OCI-LY7 (cell line): ENCODE data around the gene SFTPD. TPM values are rescaled to one million over a fixed set of nuclear protein-coding genes. Genes with fewer than 3 reads are reported as not detected.

ENCODE experiments used
- BruUV-seq: library from RNA; stranded (reverse); fragments of 400-500 nt; replicated peaks from 2 replicates; lab custom pipeline; 2021; lab: Mats Ljungman, UMichigan
- CTCF ChIA-PET: fragments of 300-600 bp; sonication (Branson Sonifier 250); formaldehyde crosslinking; loops from one replicate; lab custom pipeline; 2022; ENCODE audit warnings: antibody characterized with exemption; ENCODE audit not compliant: unreplicated experiment; lab: Charles Lee
- POLR2A ChIA-PET: fragments of 300-600 bp; sonication (Branson Sonifier 250); formaldehyde crosslinking; loops from one replicate; lab custom pipeline; 2022; ENCODE audit warnings: antibody characterized with exemption; lab: Charles Lee
- DNase-seq: peaks from one replicate; pipeline ENCODE4 v3.0.0-alpha.2; 2015; ENCODE audit warnings: low spot score
- H2AFZ ChIP-seq: fragments of 200-600 bp; sonication (generic), shearing (Covaris generic); 2 replicates; pipeline ENCODE4 v1.6.1; 2014; ENCODE audit warnings: mild to moderate bottlenecking, antibody characterized with exemption, low read length, moderate library complexity
- H3K27ac ChIP-seq: fragments of 200-600 bp; sonication (generic); 2 replicates; pipeline ENCODE4 v1.5.1; 2014; ENCODE audit warnings: mixed run types, low read depth, mild to moderate bottlenecking, moderate library complexity, low read length, inconsistent platforms; ENCODE audit not compliant: poor library complexity, severe bottlenecking
- H3K36me3 ChIP-seq: fragments of 200-600 bp; sonication (generic); 2 replicates; pipeline ENCODE4 v1.6.1; 2014; ENCODE audit warnings: mild to moderate bottlenecking, antibody characterized with exemption, low read length, moderate library complexity, mixed read lengths; ENCODE audit not compliant: insufficient read depth
- H3K4me1 ChIP-seq: fragments of 200-600 bp; sonication (generic); 2 replicates; pipeline ENCODE4 v1.5.1; 2014; ENCODE audit warnings: mild to moderate bottlenecking, low read length; ENCODE audit not compliant: insufficient read depth, poor library complexity, severe bottlenecking
- H3K4me2 ChIP-seq: fragments of 200-600 bp; sonication (generic); 2 replicates; pipeline ENCODE4 v1.6.1; 2014; ENCODE audit warnings: mild to moderate bottlenecking, low read length
- H3K4me3 ChIP-seq: fragments of 200-600 bp; sonication (generic); 2 replicates; pipeline ENCODE4 v1.5.1; 2014; ENCODE audit warnings: mild to moderate bottlenecking, low read depth, low read length; ENCODE audit not compliant: poor library complexity, severe bottlenecking
- H3K79me2 ChIP-seq: fragments of 200-600 bp; sonication (generic); 2 replicates; pipeline ENCODE4 v1.6.1; 2016; ENCODE audit warnings: low read depth, mild to moderate bottlenecking, low read length, moderate library complexity, mixed read lengths; ENCODE audit not compliant: insufficient read depth
- H3K9me2 ChIP-seq: fragments of 200-600 bp; sonication (generic); 2 replicates; pipeline ENCODE4 v1.6.1; 2016; ENCODE audit warnings: mild to moderate bottlenecking, low read length, mixed read lengths; ENCODE audit not compliant: insufficient read depth
- H3K9me3 ChIP-seq: fragments of 200-600 bp; sonication (generic); 2 replicates; pipeline ENCODE4 v1.6.1; 2014; ENCODE audit warnings: mild to moderate bottlenecking, mixed run types, low read length, mixed read lengths
- H4K20me1 ChIP-seq: fragments of 200-600 bp; sonication (generic); 2 replicates; pipeline ENCODE4 v1.6.1; 2014; ENCODE audit warnings: mild to moderate bottlenecking, antibody characterized with exemption, low read length, moderate library complexity, mixed read lengths; ENCODE audit not compliant: insufficient read depth
- EZH2phosphoT487 ChIP-seq: fragments of 200-600 bp; sonication (generic); IDR thresholded peaks from 2 replicates; pipeline ENCODE4 v1.6.1; 2018; ENCODE audit warnings: low read depth, borderline replicate concordance, mild to moderate bottlenecking, mixed run types, antibody characterized with exemption, low read length, moderate library complexity, mixed read lengths
- intact Hi-C: fragments of 100-400 bp; cut with micrococcal nuclease; formaldehyde crosslinking; loops from one replicate; pipeline ENCODE4 v1.10.0; 2022; ENCODE audit not compliant: unreplicated experiment
- total RNA-seq, 2 experiments: library from RNA; depleted of rRNA in 1 of 2; stranded (reverse); fragments of >200 nt in 1 of 2; shearing (Covaris generic) in 1 of 2; gene quantifications; 2 replicates each; pipeline ENCODE4 v1.2.3, GENCODE V29; 2014 to 2022
- TF ChIP-seq, protein P1 (sequence below): fragments of 200-600 bp; sonication (generic); conservative IDR thresholded peaks from 2 replicates; pipeline ENCODE4 v1.5.1; 2014; ENCODE audit warnings: mild to moderate bottlenecking, antibody characterized with exemption, low read length, moderate library complexity, mixed read lengths

SFTPD gene
- total RNA-seq, 2 experiments from 2014 or later: not detected

DNA sequence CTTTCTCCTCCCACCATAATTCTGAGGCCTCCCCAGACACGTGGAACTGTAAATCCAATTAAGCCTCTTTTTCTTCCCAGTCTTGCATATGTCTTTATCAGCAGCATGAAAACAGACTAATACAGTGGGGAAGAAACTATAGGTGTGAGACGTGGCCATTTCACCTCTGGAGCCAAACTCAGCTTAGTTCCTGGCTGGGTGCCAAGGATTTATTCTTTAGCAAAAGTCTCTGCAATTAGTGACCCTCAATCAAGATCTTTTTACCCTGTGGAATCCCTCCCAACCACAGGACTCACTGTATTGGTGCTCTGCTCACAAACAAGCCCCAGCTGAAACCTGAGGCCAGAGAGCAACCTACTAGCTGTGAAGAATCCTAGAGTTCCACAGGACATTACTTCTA lies 28.1 kb upstream of the SFTPD start:
- ChIA-PET CTCF (no interaction called here), POLR2A (no interaction called here)
- no TSS peak for BruUV-seq
- Histone ChIP-seq H3K4me1 (no peaks in the 10 kb centered on the region), H2AFZ (no peak overlapping the region), H3K4me2 (no peak overlapping the region), H3K79me2 (no peaks in the 10 kb centered on the region), H3K36me3 (no peaks in the 10 kb centered on the region), H3K9me3 (no peaks in the 10 kb centered on the region), H3K27ac (no peak overlapping the region), H3K9me2 (no peaks in the 10 kb centered on the region), H4K20me1 (no peaks in the 10 kb centered on the region), H3K4me3 (no peak overlapping the region)
- intact Hi-C loops: no loop called here
- DNase-seq: no peak
- TF ChIP-seq, protein P1, sequence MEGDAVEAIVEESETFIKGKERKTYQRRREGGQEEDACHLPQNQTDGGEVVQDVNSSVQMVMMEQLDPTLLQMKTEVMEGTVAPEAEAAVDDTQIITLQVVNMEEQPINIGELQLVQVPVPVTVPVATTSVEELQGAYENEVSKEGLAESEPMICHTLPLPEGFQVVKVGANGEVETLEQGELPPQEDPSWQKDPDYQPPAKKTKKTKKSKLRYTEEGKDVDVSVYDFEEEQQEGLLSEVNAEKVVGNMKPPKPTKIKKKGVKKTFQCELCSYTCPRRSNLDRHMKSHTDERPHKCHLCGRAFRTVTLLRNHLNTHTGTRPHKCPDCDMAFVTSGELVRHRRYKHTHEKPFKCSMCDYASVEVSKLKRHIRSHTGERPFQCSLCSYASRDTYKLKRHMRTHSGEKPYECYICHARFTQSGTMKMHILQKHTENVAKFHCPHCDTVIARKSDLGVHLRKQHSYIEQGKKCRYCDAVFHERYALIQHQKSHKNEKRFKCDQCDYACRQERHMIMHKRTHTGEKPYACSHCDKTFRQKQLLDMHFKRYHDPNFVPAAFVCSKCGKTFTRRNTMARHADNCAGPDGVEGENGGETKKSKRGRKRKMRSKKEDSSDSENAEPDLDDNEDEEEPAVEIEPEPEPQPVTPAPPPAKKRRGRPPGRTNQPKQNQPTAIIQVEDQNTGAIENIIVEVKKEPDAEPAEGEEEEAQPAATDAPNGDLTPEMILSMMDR: no peak
- TF ChIP-seq EZH2phosphoT487: no peak

DNA sequence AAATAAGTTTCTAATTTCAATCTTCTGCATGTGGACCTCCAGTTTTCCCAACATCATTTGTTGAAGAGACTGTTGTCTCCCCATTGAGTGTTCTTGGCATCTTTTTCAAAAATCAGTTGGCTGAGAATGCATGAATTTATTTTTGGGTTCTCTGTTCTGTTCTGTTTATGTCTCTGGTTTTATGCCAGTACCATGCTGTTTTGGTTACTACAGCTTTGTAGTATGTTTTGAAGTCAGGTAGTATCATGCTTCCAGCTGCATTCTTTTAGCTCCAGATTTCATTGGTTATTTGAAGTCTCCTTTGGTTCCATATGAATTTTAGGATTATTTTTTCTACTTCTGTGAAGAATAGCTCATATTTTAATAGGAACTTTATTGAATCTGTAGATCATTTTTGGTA lies 21.2 kb upstream of the SFTPD start:
- no TSS peak for BruUV-seq

DNA sequence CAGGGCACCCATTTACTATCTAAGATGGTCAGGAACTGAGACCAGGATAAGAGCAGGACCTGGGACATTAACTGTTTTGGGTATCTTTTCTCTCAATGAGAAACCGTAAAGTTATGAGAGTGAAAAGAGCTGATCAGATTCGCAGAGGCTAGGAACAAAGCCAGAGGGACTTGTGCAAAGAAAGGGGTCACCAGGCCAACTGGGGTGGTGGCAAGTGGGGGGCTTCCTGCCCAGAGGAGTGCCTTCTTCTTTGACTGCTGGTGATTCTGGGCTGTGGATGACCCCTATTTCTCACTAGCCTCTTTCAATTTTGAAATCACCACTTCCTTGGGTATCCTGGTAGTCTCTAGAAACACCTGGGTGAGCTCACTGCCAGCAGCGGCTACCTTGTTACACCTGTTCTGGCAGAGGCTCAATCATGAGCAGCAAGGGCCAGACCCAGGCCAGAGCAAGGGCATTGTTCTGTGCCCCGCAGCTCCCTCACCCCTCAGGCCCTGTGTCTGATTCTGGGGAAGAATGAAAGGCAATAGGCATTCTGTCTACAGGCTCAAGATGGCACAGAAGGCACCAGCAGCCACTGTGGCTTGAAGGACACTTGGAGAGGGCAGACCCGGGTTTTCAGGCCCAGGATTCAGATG lies 999 bp downstream of the SFTPD start:
- no peak overlapping the region for H3K4me3 ChIP-seq
- no peaks in the 10 kb centered on the region for H3K9me3 ChIP-seq
- ChIA-PET CTCF (no interaction called here), POLR2A (interaction anchor here (0.6 kb wide), 1 partner anchor 195 kb away, joined by 6 read pairs; no protein-coding TSS in a partner anchor)
- TF ChIP-seq EZH2phosphoT487: no peak
- TF ChIP-seq, protein P1: no peak
- H3K36me3 ChIP-seq: no peaks in the 10 kb centered on the region
- DNase-seq: no peak
- H3K4me2 ChIP-seq: no peak overlapping the region
- no peaks in the 10 kb centered on the region for H4K20me1 ChIP-seq
- no peaks in the 10 kb centered on the region for H3K4me1 ChIP-seq
- H3K27ac ChIP-seq: no peak overlapping the region
- H3K79me2 ChIP-seq: no peaks in the 10 kb centered on the region
- intact Hi-C loops: no loop called here
- H3K9me2 ChIP-seq: no peaks in the 10 kb centered on the region
- no TSS peak for BruUV-seq
- no peak overlapping the region for H2AFZ ChIP-seq

More for the DNA sequence above, 21.2 kb upstream of the SFTPD start:
- no peaks in the 10 kb centered on the region for H3K36me3 ChIP-seq
- no peaks in the 10 kb centered on the region for H3K4me1 ChIP-seq
- no peak overlapping the region for H3K4me2 ChIP-seq
- ChIA-PET CTCF (no interaction called here), POLR2A (no interaction called here)
- H3K79me2 ChIP-seq: no peaks in the 10 kb centered on the region
- intact Hi-C loops: no loop called here
- no peak overlapping the region for H3K27ac ChIP-seq
- DNase-seq: no peak
- H3K9me3 ChIP-seq: peaks cover 9% of the 10 kb centered on the region; the same call in 1 of the 2 replicates
- no peak overlapping the region for H3K4me3 ChIP-seq
- no peak overlapping the region for H2AFZ ChIP-seq
- no peaks in the 10 kb centered on the region for H3K9me2 ChIP-seq
- H4K20me1 ChIP-seq: no peaks in the 10 kb centered on the region
- TF ChIP-seq, protein P1: no peak
- no peak for TF ChIP-seq EZH2phosphoT487
